HG02798 (cell line): ENCODE data around the gene PRF1.
"Not testable (repeated sequence)": the region's sequence is repeated elsewhere in the genome, so short reads cannot be mapped to it uniquely, and the experiment has no call there.

Experiments
- ATAC-seq: cut with Tn5 transposase; IDR thresholded peaks from one replicate; pipeline ENCODE4 v1.9.1; 2021; ENCODE audit warnings: mild to moderate bottlenecking; ENCODE audit not compliant: unreplicated experiment, poor library complexity

PRF1 gene

GRCh38 chr10:70602665-70603448, at the start of gene PRF1:
TSS of gene PRF1 (minus strand) at chr10:70602741. CDS start at chr10:70600902, 1,839 bp downstream.
- no peak for ATAC-seq

DNA sequence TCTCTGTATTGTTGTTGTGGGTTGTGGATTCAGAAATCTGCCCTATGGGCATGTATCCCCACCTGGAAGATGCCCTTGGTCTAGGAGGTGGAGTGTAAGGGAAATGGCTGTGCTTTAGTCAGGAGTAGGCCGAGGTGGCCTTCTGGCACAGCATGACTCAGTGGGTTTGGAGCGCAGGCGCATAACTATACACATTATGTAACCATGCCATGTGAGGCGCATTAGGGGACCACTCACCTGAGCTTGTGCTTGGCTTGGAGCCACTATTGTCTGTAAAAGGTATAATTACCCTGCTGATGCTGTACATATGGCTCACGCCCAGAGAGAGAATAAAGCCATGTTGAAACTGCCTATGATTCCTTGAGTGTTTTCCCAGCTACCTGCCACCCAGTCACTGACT, 49.1 kb upstream of the PRF1 start:
- no peak for ATAC-seq

- no peak for ATAC-seq
These were observed 48.2 kb upstream of the PRF1 start for GRCh38 chr10:70650718-70651117.

- no peak for ATAC-seq
These were observed 47.6 kb upstream of the PRF1 start for GRCh38 chr10:70650104-70650503.

DNA sequence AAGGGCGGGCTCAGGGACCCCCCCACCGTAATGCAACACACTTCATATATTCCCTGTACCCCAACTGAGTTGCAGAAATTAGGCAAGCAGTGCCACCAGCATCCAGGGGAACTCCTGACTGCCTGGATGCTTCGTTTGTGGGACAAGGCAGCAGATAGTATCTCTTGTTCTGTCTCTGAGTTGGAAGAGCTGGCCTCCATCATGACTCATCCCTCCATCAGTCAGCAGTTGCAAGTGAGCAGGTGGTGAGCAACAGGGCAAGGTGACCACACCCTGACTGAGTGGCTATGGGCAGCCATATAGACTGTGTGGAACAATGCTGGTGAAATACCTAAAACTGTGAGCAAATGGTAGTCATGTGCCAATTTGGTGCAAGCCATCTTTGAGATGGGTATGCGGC, 47.0 kb upstream of the PRF1 start:
- no peak for ATAC-seq

DNA sequence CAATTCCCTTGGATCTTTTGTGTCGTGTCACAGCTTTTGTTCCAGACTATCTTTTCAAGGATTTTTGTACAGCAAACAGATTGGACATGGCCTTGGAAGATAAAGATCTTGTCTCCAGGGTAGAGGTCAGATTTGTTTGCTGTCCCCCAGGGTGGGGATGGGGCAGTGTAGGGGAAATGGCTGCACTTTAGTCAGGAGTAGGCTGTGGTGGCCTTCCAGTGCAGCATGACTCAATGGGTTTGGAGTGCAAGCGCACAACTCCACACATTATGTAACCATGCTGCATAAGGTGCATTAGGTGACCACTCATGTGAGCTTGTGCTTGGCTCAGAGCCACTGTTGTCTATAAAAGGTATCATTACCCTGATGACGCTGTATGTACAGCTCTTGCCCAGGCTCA, 45.9 kb upstream of the PRF1 start:
- ATAC-seq = no peak

GRCh38 chr10:70647086-70647485, 44.5 kb upstream of the PRF1 start:
- no peak for ATAC-seq

GRCh38 chr10:70644959-70645358, 42.4 kb upstream of the PRF1 start:
- ATAC-seq = not testable (repeated sequence)

- ATAC-seq = not testable (repeated sequence)
These were observed 40.7 kb upstream of the PRF1 start for GRCh38 chr10:70643272-70643671.

GRCh38 chr10:70639640-70640383, 37.3 kb upstream of the PRF1 start:
- not testable (repeated sequence) for ATAC-seq

- ATAC-seq = not testable (repeated sequence)
These were observed 32.0 kb upstream of the PRF1 start for GRCh38 chr10:70634515-70634914.

DNA sequence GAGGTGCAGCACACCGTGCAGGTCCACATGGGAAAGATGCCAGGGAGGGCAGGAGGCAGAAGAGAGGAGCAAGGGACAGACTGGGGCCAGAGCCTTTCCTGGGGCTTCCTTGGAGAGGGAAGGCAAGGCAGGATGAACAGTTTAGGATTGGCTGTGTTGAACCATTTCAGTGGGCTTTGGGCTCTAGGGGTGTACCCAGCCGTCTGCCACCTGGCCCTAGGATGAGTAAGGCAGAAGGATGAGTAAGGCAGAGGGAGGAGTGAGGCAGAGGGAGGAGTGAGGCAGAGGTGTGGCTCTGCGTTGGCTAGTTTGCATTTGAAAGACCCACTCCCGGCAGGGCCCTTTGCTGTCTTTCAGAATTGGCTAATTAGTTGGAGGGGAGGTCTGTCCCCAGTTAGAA, 31.5 kb upstream of the PRF1 start:
- no peak for ATAC-seq

DNA sequence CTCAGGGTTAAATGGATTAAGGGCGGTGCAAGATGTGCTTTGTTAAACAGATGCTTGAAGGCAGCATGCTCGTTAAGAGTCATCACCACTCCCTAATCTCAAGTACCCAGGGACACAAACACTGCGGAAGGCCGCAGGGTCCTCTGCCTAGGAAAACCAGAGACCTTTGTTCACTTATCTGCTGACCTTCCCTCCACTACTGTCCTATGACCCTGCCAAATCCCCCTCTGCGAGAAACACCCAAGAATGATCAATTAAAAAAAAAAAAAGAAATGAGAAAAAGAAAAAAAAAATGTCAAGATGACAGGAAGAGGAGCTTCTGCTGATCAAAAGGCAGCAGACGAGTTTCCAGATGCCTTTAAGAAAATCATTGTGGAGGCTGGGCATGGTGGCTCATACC, 29.2 kb upstream of the PRF1 start:
- not testable (repeated sequence) for ATAC-seq

DNA sequence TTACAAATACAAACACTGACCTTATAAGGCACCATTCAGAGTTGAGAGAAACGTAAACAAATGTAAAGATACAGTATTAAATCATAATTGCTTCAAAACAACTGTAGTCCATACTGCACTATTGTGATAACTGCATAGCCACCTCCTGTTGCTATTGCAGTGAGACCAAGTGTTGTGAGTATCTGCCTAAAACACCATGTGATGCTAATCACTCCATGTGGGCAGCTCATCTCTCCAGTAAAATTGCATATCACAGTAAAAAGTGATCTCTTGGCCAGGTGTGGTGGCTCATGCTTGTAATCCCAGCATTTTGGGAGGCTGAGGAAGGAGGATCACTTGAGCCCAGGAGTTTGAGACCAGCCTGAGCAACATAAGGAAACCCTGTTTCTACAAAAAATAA, 26.8 kb upstream of the PRF1 start:
- no peak for ATAC-seq

GRCh38 chr10:70626056-70626455, 23.5 kb upstream of the PRF1 start:
- ATAC-seq = no peak

DNA sequence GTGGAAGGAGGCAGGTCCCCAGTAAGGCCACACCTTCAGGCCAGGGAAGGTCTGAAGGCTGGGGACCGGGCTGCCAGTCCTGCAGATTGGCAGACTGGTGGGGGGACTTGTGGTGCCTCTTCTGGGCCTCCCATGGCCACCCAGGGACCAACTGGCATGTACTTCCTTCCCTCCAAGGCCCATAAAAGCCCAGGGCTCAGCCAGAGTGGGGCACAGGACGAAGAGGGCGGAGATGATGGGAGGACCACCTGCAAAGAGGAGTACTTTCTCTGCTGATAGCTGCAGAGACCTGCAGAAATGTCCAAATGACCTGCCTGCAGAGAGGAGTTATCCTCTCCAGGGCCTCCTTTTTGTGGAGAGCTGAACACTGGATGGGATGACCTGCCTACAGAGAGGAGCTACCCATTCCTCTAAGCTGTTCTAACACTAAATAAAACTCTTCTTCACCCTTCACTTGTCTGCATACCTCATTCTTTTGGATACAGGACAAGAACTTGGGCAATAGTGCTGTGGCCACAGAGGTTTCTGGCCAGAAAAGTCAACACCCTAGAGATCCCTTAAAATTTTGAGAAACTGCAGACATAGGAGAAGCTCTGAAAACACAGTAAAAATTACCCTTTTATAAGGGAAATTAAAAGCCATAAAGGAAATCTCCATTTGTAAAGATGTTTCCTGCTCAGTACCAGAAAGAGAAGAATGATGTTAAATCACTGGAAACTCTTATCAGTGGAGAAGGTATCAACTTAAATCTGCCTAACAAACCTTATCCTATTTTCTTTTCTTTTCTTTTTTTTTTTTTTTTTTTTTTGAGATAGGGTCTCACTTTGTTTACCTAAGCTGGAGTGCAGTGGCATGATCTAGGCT, 20.7 kb upstream of the PRF1 start:
- ATAC-seq = no peak

GRCh38 chr10:70622541-70622940, 20.0 kb upstream of the PRF1 start:
- ATAC-seq = no peak

DNA sequence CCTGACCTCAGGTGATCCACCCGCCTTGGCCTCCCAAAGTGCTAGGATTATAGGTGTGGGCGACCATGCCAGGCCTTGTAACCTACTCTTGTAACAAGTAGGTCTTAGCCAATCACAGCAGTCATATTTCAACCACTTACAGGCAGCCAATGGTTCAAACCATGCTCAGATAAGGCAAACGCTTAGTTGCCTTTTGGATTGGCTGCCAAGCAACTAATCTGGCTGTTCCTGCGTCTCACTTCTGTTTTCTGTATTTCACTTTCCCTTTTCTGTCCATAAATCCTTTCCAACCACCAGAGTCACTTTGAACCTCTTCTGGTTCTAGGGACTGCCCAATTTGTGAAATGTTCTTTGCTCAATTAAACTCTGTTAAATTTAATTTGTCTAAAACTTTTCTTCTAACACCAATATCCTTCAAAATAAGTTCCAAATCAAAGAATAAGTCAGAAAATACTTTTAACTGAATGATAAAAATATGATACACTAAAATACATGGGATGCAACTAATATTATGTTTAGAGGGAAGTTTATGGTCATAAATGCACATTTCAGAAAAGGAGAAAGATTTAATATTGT, 19.1 kb upstream of the PRF1 start:
- no peak for ATAC-seq

DNA sequence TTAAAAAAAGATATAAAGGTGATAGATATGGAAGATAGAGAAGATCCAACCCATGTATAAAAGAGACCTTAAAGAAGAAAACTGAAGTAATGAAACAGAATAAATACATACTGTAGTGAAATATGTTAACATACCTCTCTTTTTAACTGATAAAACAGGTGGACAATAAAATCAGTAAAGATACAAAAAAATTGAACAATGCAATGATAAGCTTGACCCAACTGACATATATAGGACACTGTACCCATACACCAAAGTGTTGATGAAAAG, 17.4 kb upstream of the PRF1 start:
- no peak for ATAC-seq

DNA sequence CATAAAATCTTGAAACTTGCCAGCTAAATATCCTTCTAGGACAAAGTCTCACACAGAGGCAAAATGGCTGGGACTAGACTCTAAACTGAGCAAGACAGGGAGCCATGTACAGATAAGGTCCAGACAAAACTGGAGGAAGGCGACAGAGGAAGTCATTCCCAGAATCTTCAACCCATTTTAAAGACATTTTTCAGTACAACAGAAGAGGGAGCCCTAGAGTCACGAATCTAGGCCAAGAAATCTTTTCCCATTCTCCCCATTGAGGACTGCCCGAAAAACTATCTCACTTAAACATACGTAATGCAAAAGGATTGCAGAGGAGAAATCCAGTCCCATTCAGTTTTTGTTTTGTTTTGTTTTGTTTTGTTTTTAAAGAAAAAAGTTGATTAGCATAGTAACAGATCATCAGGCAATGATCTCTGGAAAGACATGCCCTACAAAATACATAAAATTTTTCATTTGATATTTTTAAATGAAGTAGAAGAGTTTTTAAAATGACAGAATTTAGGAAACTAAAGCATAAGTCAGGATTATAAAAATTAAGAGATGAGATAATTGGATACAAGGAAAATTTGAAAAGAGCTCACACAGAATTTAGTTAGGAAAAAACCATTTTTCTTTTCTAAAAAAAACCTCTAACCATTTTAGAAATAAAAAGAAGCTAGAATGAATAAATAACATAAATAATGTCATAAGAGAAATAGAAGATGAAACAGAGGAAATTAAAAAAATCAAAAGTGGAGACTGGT, 16.9 kb upstream of the PRF1 start:
- ATAC-seq = no peak
